ENCODE data around the gene MYOZ2.

GRCh38 chr4:119212234-119212963, 76.8 kb downstream of the MYOZ2 start, which contains the start of gene USP53:
- TF ChIP-seq CTCF (IDR thresholded peaks at IDR 0.05) (peak in 3 of 6 experiments; percentile 13 to 30 (median 18)), POLR2A (IDR thresholded peaks at IDR 0.05) (peak; percentile 89 to 99)
